ENCODE data around the gene RBM18. TPM values are rescaled to one million over a fixed set of nuclear protein-coding genes. Genes with fewer than 3 reads are reported as not detected.

Gene RBM18
- total RNA-seq, 4 donors from 2014 or later, result 12.1 to 15.2 (median 13.7) TPM

DNA sequence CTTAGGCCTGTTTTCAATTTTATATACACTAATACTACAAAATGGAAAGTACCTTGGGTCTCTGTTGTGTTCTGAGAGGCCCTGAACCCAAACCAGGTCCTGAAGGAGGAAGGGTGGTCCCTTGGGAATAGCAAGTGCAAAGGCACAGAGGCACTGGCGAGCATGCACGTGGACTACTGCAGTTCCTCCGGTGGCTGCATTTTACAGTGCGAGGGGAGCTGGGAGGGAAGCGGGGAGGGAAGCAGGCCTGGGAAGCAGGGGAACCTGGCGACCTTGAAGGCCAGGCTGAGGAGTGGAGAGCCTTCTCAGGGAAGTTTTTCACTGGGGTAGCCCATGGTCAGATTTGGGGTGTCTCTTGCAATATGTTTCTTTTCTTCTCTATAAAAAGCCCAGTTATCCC lies 71.0 kb downstream of the RBM18 start:
- Histone ChIP-seq H3K4me3 (replicated peaks in 1 of 3) (no peak overlapping the region), H3K4me1 (no peaks in the 10 kb centered on the region)
- WGBS, 2 donors, result 86 to 87% methylated on average over 6 of the region's 6 CpGs

DNA sequence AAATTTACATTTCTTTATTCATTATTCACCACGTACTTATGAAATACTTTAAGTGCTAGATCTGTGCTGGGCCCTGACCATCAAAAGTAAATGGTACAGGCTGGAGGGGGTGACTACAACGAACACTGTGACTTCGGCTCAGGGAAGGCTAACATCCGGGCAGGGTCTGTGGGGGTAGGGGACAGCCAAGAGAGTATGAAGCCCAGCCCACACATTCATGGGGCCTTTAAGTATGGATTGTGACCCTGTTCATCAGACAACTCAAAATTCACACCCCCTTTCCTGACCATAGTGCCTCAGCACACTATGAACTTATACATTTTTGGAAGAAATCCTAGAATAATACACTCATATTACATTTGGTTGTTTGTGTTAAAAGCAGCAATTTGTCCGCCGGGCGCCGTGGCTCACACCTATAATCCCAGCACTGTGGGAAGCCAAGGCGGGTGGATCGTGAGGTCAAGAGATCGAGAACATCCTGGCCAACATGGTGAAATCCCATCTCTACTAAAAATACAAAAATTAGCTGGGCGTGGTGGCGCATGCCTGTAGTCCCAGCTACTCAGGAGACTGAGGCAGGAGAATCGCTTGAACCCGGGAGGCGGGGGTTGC lies 71.6 kb downstream of the RBM18 start:
- TF ChIP-seq POLR2A (IDR thresholded peaks at IDR 0.05), result no peak
- TF ChIP-seq, protein P1, sequence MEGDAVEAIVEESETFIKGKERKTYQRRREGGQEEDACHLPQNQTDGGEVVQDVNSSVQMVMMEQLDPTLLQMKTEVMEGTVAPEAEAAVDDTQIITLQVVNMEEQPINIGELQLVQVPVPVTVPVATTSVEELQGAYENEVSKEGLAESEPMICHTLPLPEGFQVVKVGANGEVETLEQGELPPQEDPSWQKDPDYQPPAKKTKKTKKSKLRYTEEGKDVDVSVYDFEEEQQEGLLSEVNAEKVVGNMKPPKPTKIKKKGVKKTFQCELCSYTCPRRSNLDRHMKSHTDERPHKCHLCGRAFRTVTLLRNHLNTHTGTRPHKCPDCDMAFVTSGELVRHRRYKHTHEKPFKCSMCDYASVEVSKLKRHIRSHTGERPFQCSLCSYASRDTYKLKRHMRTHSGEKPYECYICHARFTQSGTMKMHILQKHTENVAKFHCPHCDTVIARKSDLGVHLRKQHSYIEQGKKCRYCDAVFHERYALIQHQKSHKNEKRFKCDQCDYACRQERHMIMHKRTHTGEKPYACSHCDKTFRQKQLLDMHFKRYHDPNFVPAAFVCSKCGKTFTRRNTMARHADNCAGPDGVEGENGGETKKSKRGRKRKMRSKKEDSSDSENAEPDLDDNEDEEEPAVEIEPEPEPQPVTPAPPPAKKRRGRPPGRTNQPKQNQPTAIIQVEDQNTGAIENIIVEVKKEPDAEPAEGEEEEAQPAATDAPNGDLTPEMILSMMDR (IDR thresholded peaks at IDR 0.05), result no peak
- WGBS, 2 donors, result 79 to 85% methylated on average over 16 of the region's 16 CpGs
- no peak for DNase-seq
- H3K4me3 ChIP-seq (replicated peaks in 1 of 3), result no peak overlapping the region
- no peaks in the 10 kb centered on the region for H3K4me1 ChIP-seq
- intact Hi-C loops (cut with DNase I), result no loop called here
- no peak overlapping the region for H3K27ac ChIP-seq
- no peaks in the 10 kb centered on the region for H3K27me3 ChIP-seq
- no peaks in the 10 kb centered on the region for H3K9me3 ChIP-seq
- no peaks in the 10 kb centered on the region for H3K36me3 ChIP-seq

More for the DNA sequence above, 71.0 kb downstream of the RBM18 start:
- intact Hi-C loops (cut with DNase I), result no loop called here
- H3K9me3 ChIP-seq, result no peaks in the 10 kb centered on the region
- DNase-seq, result no peak
- no peak for TF ChIP-seq POLR2A (IDR thresholded peaks at IDR 0.05)
- TF ChIP-seq, protein P1 (IDR thresholded peaks at IDR 0.05), result no peak
- H3K27ac ChIP-seq, result no peak overlapping the region
- H3K36me3 ChIP-seq, result no peaks in the 10 kb centered on the region
- no peaks in the 10 kb centered on the region for H3K27me3 ChIP-seq

DNA sequence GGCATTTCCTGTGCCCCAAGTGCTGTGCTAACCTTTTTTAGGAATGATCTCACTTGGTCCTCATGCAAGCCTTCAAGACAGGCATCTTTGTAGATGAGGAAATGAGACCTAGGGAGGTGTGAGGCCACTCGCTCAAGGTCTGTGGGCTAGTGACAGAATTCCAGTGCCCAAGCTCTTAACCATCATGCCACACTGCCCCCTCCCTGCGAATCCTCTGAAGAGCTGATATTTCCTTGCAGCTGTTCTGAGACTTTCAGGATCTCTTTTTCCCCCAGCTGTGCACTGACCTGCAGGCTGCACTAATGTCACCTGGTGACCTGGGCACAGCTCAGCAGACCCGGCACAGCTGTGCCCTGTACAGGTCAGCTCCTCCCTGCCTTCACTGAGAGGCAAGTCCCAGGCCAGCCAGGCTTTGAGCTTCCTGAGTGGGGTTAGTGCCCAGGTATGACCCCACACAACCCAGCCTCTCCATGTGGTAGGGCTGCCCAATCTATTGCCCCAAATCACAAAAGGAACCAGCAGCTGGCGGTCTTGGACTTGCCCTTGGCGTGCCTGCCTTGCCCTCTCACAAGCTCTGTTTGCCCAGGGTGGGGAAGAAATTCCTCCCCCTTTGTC lies 72.3 kb downstream of the RBM18 start:
- Histone ChIP-seq H3K9me3 (no peaks in the 10 kb centered on the region), H3K4me1 (no peaks in the 10 kb centered on the region), H3K27me3 (no peaks in the 10 kb centered on the region), H3K36me3 (no peaks in the 10 kb centered on the region), H3K4me3 (replicated peaks in 1 of 3) (no peak overlapping the region), H3K27ac (no peak overlapping the region)
- TF ChIP-seq, protein P1 (IDR thresholded peaks at IDR 0.05), result no peak
- no peak for TF ChIP-seq POLR2A (IDR thresholded peaks at IDR 0.05)
- no peak for DNase-seq
- intact Hi-C loops (cut with DNase I), result no loop called here
- 87 to 89% methylated on average over 5 of the region's 5 CpGs for WGBS, 2 donors

DNA sequence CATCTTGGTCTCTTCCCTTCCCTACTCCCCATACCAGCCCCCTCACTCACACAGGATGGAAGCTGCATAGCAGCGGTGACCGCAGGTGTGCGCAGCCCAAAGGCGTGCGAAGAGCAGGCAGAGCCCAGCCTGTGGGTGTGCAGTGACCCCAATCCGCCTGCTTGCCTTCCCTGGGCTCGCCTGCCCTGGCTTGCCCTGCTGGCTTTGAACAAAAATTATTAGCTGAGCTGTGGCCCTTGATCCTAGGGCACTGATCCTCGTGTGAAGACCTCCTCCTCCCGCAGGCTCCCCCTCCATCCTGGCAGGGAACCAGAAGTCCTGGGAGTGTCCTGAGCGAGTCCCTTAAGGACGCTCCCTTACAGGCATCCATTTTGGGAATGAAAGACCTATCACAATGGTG lies 73.1 kb downstream of the RBM18 start:
- H3K36me3 ChIP-seq, result no peaks in the 10 kb centered on the region
- no peaks in the 10 kb centered on the region for H3K4me1 ChIP-seq
- TF ChIP-seq, protein P1 (IDR thresholded peaks at IDR 0.05), result no peak
- intact Hi-C loops (cut with DNase I), result no loop called here
- no peak for DNase-seq
- WGBS, 2 donors, result 54 to 74% methylated on average over 10 to 11 of the region's 11 CpGs
- no peaks in the 10 kb centered on the region for H3K27me3 ChIP-seq
- no peaks in the 10 kb centered on the region for H3K9me3 ChIP-seq
- no peak overlapping the region for H3K27ac ChIP-seq
- no peak overlapping the region for H3K4me3 ChIP-seq (replicated peaks in 1 of 3)

DNA sequence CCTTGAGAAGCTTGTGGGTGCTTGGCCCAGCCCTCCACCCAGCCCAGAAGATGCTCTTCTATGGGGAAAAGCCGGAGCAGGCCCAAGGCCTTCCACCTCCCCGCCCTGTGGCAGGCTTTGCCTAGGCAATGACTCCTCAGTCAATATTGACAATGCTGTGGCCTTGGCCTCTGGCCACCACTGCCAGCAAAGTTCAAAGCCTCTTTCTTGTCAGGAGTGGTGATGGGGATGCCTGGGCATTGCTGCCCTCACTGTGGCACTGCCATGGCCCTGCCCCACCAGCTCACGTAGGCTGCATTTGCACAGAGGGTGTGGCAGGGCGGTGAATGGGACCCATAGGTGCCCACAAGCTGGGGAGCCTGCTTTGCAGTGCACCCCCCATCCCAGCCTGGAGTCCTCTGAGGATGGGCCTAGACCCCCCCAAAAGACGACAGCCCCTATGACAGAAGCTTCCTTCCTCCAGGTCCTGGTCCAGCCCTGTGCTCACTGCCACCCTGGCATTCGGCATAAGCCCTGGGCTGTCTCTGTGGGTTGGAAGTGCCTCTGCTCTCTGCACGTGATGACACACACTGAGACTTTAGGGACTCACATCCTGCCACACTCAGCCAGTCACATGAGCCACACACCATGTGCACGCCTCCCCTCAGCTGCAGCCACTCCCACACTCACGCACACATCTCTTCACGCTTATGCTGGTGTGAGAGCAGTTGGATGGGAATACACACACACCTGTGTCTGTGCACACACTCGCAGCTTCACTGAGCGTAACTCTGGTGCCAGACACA lies 73.9 kb downstream of the RBM18 start:
- no peak overlapping the region for H3K4me3 ChIP-seq (replicated peaks in 1 of 3)
- intact Hi-C loops (cut with DNase I), result no loop called here
- TF ChIP-seq, protein P1 (IDR thresholded peaks at IDR 0.05), result no peak
- no peak for TF ChIP-seq POLR2A (IDR thresholded peaks at IDR 0.05)
- 76 to 82% methylated on average over 9 of the region's 12 CpGs for WGBS, 2 donors
- no peaks in the 10 kb centered on the region for H3K9me3 ChIP-seq
- H3K27me3 ChIP-seq, result no peaks in the 10 kb centered on the region
- DNase-seq, result no peak
- H3K4me1 ChIP-seq, result no peaks in the 10 kb centered on the region
- no peak overlapping the region for H3K27ac ChIP-seq
- no peaks in the 10 kb centered on the region for H3K36me3 ChIP-seq
